Stimulated activated CD8-positive, alpha-beta memory T cell treated with anti-CD3 and anti-CD28 coated beads, Interleukin-4, amount 100 ng/mL, for 1 hour (primary cell): ENCODE data around the gene OLFML2B.

Experiments
- DNase-seq, 2 donors: peaks; one replicate each; pipeline ENCODE4 v3.0.0-alpha.2; 2020; ENCODE audit warnings: low read depth in 2 of 2, low spot score in 1 of 2

OLFML2B gene

DNA sequence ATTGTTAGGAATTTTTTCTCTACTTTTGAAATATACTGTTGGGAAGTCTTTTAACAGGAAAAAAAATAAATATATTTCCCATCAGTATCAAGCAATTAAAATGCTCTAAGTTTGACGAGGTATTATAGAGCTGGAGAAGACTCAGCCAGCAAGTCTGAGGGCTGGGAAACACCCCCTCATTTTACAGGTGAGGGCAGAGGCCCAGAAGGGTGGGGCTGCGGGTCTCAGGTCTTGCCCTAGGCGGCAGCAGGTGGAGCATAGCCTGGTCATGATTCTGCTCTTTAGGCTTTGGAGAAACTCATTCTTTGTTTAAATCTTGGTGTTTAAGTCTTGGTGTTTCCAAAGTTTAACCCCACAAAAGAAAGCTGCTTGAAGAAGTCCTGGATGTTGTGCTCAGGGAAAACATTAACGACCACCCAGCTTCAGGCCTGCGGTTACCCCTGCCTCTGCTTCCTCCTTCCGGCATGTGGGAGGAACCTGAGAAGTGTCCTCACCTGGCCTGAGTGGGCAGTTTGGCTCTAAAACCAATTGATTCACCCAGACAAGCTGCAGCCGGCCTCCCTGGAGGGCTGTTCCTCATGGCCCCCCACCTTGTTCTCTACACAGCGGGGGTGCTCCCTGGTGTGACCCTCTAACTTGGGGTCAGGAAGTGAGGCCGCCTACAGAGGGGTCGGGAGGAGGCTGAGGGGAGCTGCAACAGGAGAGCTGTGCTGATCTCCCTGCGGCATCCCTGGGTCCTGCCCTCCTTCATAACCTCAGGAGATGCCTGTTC lies 41.7 kb downstream of the OLFML2B start:
- no peak for DNase-seq

GRCh38 chr1:161981126-161981525 lies 42.5 kb downstream of the OLFML2B start:
- no peak for DNase-seq

GRCh38 chr1:161978011-161978790 lies 45.5 kb downstream of the OLFML2B start:
- DNase-seq, result no peak

DNA sequence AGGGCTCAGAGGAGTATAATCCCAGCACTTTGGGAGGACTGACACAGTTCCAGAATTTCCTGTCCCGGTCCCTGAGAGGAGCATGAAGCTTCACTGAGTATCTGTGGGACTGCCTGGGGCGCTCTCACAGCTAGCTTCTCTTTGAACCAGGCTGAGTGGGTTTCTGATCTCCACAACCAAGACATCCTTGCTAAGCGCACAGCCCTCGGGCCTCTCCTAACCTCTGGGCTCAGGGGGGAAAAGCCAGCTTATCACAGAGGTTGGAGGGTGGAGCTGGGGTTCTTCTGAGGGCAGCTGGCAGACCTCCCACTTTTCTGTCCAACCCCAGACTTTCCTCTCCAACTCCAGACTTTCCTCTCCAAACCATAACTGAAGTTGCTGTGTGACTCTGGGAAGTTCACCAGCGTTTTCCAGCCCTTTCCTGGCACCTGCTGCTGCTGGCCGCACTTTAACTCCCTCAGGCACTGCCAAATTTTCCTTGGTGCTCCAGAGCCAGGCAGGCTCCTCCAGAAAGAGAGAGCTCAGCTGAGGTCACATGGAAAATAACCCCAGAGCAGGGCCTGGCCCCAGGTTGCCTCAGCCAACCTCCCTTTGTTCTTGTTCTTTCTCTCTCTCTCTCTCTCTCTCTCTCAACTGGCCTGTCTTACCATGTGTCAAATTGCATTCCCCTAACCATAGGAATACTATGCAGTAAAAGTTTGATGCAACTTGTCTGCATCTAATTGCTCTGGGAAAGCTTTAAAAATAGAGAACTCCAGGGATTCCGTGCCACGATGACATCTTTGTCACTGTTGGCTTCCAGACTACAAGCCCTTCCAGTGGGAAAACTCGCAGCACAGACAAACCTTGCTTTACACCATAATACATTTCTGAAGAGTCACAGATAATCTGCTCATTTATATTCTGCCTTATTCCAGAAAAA lies 49.5 kb downstream of the OLFML2B start:
- DNase-seq, result no peak

- DNase-seq, result no peak
Observed at GRCh38 chr1:161972828-161973227, 50.8 kb downstream of the OLFML2B start.

GRCh38 chr1:161970633-161971032 lies 53.0 kb downstream of the OLFML2B start:
- DNase-seq, result no peak

DNA sequence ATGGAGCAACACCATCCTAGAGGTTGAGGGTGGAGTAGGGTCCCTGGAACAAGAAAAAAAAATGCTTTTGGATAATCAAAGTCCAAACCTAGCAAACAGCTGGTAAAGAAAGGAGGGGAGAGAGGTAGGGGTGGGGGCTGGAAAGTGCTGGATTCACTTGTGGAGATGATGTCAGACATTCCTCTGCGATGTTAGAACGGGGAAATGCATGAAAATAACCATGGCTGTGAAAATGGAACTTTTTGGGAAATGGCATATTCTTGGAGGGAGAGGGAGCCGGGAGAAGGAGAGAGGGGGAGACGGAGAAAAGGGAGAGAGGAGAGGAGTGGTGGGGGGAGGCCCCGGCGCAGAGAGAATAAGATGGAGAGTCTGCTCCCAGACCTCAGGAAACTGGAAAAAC lies 53.6 kb downstream of the OLFML2B start:
- DNase-seq, result no peak

GRCh38 chr1:161966067-161966466 lies 57.6 kb downstream of the OLFML2B start:
- DNase-seq, result no peak

DNA sequence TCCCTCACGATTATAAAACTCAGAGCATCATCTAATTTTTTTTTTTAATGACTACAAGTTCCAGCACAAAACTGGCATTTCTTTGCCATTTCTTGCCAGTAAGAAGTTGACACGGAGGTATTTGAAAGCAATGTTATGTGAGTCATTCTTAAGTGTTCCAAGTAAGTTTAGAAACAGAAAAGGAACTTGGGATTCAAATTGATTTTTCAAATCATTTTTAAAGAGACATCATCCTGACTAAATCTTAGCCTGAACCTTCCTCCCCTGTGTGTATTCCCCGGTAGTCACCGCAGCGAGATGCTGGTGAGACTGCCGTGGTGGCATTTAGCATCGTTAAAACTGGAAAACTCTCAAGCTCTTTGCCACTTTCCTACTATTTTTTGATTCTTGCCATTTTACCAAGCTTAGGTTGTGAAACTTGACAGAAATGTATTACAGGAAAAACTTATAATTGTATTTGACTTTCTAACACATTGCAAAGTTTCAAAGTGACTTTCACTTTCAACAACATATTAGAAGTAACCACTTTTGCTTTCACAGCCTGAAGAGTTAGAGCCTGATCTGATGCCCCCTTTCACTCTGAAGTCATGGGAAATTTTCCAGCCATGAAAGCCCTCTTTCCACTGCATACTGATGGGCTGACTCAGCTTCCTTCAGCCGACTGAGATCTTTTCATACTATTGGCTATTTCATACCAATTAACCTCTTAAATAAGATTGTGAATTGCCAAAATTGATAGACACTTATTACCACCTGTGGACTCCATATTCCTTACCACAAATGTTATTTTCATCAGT lies 61.4 kb downstream of the OLFML2B start:
- DNase-seq, result no peak

DNA sequence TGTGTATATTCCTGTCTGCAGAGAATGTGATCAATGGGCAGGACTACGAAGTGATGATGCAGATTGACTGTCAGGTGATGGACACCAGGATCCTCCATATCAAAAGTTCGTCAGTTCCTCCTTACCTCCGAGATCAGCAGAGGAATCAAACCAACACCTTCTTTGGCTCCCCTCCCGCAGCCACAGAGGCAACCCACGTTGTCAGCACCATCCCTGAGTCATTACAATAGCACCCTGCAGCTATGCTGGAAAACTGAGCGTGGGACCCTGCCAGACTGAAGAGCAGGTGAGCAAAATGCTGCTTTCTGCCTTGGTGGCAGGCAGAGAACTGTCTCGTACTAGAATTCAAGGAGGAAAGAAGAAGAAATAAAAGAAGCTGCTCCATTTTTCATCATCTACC lies 65.2 kb downstream of the OLFML2B start:
- DNase-seq, result no peak

- DNase-seq, result no peak
Observed at GRCh38 chr1:161956930-161957329, 66.7 kb downstream of the OLFML2B start.

- no peak for DNase-seq
Observed at GRCh38 chr1:161956097-161956496, 67.6 kb downstream of the OLFML2B start.

GRCh38 chr1:161955606-161956005 lies 68.1 kb downstream of the OLFML2B start:
- DNase-seq, result no peak

DNA sequence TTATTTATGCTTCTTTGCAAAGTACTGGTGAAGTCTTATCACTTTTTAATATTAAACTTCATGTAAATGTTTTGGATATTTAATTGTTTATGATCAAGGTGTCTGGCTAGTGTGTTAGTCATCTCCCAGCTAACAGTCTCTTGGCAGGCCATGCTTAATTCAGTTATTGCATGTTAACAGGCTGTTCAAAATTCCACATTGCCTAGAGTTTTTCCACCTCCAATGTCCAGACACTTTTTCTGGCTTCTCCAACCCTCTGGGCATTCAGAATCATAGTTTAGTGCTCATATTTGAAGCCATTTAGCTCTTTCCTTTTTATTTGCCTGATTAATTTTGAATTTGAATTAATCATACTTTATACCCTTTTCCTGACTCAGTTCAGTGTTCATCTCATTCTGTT lies 69.2 kb downstream of the OLFML2B start:
- DNase-seq, result no peak

DNA sequence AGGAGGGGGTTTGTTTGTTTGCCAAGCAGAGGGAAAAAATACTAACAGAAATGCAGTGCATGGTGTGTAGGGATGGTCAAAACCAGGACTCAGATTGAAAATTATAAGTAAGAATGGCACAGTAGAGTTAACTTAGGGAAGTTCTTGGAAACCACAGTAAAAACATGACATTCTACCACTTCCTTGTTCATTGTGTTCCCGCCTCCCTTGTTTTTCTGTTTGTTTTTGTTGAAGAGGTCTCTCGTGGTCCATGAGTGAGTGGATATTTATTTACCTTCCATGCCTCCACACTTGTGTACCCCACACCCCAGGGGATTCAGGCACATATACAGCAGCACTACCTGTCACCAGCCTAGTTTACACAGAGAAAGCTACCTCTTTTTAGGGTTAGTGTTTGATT lies 69.6 kb downstream of the OLFML2B start:
- no peak for DNase-seq

- DNase-seq, result no peak
Observed at GRCh38 chr1:161953256-161953920, 70.3 kb downstream of the OLFML2B start.

DNA sequence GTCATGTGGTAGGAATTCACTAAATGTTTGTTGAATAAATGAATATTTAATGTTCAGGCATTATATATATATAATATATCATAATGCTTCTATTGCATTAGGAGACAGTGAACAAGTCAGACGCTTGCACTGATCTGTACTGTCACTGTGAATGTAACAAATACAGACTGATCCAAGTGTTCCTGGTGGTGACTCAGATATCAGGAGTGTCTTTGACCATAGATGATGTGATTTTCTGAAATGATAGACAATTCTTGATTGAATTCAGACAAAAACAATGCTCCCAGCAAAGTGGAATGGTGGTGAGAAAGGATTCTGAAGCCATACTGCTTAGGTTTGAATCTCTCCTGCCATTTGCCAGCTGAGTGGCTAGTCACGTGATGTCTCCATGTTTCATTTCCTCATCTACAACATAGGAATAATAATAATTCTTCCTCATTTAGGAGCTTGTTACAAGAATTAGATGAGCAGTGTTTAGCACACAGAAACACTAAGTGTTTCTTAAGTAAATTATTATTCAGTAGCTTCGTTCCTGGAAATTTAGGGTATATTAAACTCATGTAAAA lies 71.0 kb downstream of the OLFML2B start:
- no peak for DNase-seq

DNA sequence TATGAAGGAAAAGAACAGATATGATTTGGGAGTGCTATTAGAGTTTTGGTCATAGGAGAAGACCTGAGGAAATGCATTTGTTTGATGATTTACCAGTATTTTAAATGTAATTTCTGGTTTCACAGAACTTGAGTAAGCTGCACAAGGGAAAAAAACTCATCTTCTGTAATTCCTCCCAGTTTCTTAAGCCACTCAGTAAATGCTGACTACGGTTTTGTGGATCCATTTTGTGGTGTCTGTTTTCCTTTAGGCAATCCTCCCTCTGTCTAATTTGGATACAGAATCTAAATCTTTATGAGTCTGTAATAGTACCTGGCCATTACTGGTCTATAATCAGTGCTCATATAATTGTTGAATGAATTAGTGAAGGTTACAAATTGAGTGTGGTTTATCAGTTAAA lies 72.0 kb downstream of the OLFML2B start:
- no peak for DNase-seq

- no peak for DNase-seq
Observed at GRCh38 chr1:161950377-161950776, 73.3 kb downstream of the OLFML2B start.

DNA sequence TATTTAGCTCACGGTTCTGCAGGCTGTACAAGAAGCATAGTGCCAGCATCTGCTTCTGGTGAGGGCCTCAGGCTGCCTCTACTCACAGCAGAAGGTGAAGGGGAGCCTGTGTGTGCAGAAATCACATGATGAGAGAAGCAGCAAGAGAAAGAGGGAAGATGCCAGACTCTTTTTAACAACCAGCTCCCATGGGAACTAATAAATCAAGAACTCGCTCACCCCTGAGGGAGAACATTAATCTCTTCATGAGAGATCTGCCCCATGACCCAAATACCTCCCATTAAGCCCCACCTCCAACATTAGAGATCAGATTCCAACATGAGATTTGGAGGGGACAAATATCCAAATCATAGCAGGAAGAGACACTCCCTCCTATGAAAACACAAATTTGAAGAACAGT lies 74.1 kb downstream of the OLFML2B start:
- DNase-seq, result no peak
